HUDEP-2 (cell line): ENCODE data around the gene DCLK2.
A peak's percentile ranks its signal among the peaks of the same experiment; 100 is the strongest.
"Not testable (repeated sequence)": the region's sequence is repeated elsewhere in the genome, so short reads cannot be mapped to it uniquely, and the experiment has no call there.

Experiments used
- DNase-seq, 76 experiments: peaks; one replicate each; lab custom pipeline; 2025; ENCODE audit not compliant: unreplicated experiment in 76 of 76; lab: John Stamatoyannopoulos, UW

The DCLK2 gene

DNA sequence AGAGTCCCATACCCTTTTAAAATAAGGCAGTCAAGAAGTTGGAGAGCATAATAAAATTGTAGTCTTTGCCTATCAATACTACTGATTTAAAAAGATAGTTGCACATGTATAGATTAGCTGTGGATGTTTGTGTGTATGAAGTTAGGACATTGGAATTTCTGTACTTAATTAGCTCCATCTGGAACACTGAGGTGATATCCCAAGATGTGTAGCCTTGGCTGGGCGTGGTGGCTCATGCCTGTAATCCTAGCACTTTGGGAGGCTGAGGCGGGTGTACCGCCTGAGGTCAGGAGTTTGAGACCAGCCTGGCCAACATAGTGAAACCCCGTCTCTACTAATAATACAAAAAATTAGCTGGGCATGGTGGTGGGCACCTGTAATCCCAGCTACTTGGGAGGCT is 119.0 kb downstream of the DCLK2 start:
- not testable (repeated sequence) for DNase-seq

DNA sequence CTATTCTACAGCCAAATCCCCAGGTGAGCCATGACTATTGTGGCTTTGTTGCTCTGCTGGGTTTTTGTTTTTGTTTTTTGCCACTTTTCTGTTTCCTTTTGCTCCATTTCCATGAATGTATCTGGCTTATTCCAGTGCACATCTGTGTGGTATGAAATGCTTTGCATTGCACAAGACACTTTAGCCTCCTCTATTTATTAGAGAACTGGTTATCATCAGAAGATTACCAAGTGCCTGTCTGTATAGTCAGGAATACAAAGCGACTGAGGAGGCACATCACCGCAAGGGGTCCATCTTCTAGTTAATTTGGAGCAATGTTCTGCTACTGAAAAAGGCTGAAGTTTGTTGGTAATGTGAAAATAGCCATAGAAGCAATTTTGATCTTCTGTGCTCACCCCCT is 120.8 kb downstream of the DCLK2 start:
- DNase-seq = no peak

DNA sequence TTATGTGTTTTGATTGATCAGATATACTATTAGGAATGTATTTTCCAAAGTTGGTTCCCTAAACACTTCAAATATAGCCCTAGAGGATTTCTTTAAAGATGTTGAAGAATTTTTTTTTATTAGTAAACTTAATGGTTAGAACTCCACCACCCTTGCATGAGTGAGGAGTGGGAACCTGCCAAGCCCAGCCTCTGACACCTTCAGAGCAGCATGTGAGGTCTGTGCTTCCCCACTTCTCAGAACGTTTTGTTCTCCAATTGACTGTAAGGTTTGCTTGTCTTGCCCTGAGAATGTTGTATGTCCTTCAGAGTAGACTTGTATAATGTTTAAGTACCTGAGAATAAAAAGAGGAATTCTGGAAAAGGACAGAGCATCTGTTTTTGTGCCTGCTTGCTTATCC is 126.8 kb downstream of the DCLK2 start:
- DNase-seq = no peak

DNA sequence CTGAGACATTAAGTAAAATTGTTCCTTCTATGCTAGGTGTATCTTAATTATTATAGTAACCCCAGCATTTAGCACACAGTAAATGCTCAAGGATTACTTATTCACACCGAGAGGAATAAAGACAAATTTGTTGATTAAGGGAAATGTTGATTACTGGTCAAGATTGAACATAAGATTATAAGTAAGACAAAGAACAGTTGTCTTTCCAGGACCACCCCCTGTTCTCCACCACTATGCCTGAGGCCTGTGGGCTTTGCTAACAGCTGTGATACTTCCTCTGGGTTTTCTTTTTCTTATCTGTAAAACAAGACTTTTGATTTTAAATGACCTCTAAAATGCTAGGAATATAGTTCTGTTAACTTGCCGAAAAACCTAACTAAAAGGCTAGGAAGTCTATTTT is 128.0 kb downstream of the DCLK2 start:
- DNase-seq = no peak

DNA sequence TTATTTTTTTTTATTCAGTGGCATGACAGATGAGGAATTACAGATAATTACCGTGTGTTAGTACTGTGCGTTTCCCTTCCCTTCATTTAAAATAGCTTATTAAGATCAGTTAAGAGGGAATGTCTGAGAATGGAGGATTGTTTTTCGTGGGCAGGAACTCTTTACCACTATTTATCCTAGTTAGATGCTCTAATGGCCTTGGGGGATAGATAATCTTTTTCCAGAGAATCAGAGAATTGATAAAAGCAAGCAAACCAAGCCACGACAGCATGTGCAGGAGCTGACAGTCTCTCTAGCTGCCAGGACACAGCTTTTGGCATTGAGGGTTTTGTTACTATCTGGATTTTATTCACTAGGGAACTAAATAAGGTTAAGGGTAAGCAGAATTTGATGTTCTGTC is 128.7 kb downstream of the DCLK2 start:
- DNase-seq = no peak

DNA sequence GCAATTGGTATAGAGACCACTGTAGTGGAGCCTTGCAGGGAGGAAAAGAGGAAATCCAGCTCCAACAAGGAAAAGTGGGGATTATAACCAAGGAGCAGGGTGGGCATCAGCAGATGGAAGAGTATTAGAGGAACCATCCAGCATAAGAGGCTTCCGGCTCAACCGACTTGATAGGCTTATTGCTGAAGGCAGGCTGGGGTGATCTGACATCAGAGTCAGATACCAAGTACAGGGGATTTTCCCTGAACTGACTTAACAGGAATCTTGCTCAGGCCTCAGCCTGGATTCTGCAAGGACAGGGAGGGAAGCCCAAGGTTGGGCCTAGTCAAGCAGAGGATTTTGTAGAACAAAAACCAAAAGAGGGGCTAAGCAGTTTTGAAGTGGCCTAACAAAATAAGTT is 129.6 kb downstream of the DCLK2 start:
- DNase-seq = no peak

DNA sequence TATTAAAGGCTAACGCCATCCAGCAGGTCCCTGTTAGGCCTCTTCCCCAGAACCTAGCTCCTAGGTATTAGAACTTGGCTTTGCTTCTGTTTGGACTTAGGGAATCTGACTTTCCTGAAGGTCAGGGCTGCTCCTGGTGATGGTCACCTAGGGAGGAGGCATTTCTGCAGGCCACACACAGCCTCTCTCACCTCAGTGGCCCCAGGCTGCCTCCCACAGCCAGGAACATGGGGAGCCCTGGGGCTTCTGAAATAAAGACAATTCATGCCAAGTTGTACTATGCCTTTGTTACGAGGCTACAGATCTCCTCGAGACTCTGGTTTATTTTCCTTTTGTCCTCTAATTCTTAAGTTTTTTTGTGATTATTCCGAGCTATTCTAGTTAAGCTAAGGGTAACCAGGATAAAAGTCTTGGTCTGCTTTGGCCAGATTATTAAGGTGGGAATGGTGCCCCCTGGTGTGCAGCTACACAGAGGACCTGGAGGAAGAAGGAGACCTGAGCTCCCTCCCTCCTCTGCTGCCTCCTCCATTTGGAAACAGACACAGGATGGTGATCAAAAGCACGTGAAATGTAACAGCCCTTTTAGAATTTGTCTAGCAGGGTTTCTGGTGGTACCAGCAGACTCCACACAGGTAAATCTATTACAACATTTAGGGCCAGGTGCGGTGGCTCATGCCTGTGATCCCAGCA is 131.0 kb downstream of the DCLK2 start:
- DNase-seq = peak in 43 of 76 experiments; percentile 1 to 59 (median 22)

DNA sequence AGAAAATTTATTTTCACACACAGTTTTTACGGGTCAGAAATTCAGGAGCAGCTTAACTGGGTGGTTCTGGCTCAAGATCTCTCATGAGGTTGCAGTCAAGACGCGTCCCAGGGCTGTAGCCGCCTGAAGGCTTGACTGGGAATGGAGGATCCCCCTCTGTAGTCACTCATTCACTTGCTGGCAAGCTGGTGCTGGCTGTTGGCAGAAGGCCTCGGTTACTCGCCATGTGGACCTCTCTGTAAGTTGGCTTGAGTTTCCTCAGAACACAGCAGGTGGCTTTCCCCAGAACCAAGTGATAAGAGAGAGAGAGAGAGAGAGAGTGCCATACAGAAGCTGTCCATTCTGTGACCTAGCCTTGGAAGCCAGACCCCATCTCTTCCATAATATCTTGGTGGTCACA is 132.8 kb downstream of the DCLK2 start:
- DNase-seq = peak in 6 of 76 experiments; percentile 3 to 52 (median 18)

DNA sequence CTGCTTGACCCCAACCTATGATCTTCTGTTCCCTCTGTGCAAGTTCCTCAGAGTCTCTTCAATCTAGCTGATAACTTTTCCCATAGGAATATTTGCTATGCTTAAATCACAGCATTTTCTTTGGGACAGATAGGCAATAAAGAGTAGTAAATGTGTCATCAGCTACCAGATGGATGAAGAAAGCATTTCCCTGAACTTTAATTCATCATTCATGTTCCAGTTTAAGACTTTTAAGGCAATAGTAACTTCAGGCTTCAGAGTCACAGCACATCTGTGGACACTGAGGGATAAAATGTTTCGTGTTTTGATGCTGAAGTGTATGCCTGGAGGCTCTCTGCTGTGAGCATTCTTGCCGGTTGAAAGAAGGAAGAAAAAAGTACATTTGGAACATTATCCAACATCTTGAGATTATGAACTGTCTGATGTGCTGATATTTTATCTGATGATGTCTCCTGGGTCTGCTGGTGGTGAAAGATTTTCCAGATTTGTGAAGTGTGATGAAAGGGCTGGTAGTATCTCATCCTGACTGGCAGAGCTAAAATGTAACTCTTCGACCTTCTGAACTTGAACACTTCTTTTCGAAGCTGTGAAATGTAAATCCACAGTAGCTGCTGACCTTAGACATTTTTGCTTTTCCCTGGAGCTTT is 133.7 kb downstream of the DCLK2 start:
- no peak for DNase-seq

DNA sequence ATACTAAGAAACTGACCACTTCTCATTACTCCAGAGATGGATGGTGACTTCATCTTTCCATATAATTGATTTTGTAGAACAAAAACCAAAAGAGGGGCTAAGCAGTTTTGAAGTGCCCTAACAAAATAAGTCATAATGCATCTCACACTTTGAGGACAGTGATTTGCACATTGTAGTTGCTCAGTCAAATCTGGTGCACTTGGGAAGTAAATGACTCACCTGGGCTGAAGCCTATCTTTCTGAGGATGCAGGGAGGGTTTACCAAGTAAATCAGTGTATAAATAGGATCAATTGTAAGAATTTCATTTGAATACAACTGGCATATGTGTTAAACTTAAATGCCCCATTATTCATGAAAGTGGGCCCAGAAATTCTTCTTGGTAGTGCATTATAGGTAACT is 134.2 kb downstream of the DCLK2 start:
- no peak for DNase-seq

DNA sequence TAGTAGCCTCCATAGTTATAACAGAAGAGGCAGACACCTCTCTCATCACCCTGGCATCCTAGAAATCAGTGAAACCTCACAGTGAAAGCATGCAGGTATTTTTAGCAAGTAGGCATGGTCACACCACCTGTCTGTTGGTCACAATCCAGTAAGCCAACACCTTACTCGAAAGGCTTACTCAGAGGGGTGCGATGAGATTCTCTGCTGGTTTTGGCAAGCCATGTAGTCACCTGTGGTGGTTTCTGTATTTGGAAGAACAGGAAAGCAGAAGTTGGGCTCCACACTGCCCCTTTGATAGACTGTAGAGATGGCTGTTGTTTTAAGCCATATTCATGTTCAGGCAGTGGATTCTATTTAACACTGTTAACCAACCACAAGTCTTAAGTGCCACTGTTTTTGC is 134.7 kb downstream of the DCLK2 start:
- DNase-seq = no peak

DNA sequence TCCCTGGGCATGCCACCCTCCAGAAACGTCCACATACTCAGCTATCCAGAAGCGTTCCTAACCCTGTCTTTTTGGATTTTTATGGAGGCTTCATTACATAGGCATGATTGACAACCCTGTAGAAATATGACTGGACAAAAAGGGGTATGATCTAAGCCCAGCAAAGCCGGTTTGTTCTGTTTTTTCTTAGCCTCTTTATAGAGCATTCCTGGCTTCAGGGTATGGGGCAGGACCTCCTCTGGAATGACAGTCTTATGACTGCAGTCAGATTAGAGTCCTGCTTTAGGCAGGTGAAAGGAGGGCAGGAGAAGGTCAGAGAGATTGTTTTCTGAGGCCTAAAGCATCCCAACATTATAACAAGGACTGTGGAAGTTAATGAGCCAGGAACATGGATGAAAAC is 137.4 kb downstream of the DCLK2 start:
- DNase-seq = no peak

DNA sequence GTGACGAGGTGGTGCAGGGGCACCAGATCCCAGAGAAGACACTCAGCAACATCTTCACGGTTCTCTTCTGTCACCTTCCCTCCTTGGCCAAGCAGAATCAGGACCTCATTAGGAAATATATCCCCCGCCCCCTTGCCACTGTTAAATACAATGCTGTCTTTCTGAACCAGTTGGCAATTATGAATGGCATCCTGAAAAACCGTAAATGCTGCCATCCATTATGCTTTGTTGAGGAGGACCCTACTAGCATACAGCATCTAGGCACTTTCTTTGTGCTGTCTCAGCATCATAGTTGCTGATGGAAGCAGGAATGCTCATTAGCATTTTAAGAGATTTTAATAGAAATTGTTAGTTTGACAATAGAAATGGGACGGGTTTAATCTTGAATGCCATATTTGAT is 138.5 kb downstream of the DCLK2 start:
- DNase-seq = no peak

DNA sequence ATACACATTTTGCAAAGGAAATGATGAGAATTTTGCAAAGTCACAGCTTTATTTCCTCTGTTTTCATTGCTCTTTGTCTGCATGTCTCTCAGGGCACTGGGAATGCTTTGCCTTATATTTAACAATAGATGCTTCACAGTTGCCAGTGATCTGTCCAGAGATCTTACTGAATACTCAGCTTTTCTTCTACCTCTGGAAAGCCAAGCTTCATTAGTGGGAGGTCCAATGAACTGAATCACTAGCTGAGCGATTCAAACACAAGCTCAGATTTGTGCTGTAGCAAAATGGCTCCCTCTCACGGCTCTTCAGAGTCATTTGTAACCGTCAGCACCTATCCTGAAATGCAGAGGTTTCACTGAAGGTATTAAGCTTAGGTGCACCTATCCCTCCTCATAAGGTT is 138.9 kb downstream of the DCLK2 start:
- DNase-seq = no peak

DNA sequence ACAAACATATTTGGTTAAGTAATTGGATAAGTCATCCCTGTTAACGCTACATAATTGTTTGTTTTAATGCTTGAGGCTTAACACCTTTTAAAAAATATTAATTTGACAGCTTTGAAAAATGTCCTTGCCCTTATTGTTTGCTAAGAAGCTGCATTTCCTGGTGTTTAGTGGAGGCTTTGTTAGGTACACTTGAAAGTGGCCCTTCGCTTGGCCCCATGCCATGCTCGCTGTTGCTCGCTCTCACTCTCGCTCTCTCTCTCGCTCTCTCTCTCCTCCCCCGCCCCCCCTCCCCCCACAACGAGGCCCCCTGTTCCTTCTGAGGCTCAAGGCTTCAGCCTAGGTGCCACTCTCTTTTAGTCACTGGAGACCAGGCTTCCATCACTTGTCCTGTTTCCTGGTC is 139.6 kb downstream of the DCLK2 start:
- DNase-seq = no peak

DNA sequence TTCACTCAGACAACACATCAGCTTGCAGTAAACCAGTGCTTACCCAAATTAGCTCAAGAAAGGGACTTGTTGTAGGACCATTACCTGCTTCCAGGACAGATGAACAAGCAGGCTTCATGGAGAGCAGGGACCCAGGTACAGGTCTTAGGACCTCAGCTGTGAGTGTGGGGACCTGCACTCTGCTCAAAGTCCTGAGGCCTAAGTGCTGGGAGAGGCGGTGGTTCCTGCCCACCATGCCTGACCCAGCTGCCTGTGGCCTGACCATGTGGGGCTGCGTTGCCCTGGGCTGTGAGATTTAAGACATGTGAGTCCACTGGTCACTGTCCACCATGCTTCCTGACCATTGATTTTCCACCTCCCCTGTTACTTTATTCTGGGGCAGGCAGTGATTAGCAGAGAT is 140.2 kb downstream of the DCLK2 start:
- no peak for DNase-seq

DNA sequence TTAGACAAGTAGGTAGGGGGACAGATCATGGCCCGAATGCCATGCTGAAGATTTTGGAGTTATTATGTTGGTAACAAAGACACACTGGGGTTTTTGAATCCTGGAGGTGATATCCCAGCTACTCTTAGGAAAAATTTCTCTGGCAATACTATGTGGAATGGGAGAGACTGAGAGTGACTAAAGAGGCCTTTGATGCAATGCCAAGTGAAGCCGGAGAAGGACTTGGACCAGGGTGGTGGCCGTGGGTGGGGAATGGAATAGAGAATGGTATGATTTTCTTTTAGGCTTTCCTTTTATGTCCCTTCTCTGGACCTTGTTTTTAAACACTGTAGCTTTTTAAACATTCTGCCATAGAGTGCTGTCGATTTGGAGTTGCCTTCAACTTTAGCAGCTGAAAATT is 141.6 kb downstream of the DCLK2 start:
- no peak for DNase-seq

DNA sequence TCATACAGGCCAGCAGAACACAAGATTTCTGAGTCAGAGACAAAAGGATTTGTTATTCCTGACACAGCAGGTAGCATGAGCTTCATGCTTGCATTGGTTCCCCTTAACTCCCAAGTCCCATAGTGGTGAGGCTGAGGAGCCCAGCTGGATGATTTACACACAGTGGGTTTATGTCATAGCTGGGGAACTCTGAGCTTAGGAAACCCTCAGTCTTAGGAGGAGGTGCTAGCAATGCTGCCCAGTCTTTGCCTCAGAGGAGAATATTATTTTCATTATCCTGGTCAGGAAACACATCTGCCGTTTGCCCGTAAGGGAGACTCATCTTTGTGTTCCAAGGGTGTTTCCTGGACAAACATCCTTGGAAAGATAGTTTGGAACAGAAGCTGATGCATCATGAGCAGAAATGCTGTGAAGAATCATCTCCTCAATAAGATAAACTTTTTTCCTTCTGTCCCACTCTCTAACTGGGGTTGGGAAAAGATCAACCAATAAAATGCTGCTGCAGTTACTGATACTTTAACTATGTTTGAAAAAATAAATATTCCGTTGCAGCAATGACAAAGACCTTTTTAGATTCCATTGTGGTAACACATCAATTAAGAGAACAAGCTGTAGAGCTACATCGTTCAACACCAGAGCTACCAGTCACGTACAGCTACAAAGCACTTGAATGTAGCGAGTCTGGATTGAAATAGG is 146.8 kb downstream of the DCLK2 start:
- no peak for DNase-seq

DNA sequence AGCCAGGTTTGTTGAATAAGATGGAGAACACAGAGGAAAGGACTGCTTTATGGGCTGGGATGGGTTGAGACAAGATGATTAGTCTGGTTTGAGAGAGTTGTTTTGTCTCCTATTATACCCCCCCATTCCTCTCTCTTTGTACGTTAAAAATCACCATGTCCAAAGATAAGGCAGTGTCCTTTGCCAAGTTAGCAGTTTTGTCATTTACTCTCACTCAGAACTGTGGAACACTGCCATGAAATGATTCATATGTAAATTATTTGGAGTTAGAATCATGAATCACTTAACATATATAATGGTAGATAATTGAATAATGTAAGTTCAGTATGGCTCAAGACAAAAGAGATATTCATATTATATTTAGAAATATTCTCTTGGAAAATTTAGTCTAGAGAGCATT is 151.3 kb downstream of the DCLK2 start:
- peak in 9 of 76 experiments; percentile 3 to 27 (median 11) for DNase-seq

DNA sequence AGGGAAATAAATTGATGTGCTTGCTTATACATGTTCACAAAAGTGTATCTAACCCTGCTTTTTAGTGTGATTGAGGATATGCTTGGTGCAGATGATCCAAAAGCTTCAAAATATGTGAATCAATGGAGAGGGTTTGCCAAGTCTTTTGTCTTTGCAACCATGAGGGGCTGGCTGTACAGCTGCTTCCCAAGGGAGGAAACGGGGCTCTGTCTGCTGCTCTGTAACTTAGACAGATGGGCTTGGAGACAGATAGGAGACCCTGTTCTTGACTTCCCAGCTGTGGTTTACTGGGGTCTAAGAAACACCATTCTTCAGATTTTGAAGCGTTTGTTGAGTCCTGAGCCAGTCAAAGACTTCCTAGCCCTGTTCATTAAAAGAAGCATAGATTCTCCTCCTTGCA is 152.3 kb downstream of the DCLK2 start:
- DNase-seq = no peak

DNA sequence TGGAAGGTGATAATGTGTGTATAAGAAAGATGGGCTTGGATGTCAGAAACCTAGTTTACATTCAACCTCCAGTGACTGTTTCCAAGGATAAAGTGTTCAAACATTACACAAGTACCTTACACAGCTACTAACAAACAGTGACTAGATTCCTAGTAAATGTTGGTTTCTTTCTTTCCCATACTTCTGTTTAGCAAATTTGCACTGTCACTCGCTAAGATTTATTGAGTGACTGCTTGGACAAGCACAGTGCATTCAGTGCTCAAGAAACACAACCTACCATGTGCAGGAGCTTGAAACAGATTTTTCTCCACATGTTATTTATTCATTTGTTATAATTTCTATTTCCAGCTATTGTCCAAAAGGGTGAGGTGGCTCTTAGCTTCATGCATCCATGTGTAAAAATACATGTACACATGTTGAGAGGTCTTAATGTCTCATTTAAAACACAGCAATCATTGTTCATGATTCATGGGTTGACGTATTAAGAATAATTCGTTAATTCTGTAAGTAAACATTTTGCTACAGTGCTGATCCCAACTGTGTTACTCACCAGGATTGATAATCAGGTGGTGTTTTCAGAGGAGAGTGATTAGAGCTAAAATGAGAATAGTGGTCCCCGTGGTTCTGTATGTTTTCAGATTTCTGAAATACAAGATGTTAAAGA is 153.0 kb downstream of the DCLK2 start:
- no peak for DNase-seq

DNA sequence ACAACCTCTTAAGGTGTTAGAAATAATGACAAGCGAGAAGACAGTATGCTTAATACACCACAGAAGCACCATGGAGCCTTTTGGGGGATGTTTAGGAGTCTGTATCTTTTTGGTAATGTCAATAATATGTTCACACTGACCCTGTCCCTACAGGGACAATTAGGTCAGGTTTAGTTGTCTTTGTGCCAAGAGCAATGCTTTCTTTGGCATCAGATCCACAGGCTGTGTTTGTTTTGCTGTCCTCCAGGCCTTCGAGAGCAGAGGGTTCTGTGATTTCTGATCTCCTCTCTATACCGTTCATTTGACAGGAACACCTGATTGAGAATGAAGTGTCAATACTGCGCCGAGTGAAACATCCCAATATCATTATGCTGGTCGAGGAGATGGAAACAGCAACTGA is 153.8 kb downstream of the DCLK2 start:
- no peak for DNase-seq
